C4-2B (cell line): ENCODE results near the gene SCYGR7.
"Not testable (repeated sequence)": the region's sequence is repeated elsewhere in the genome, so short reads cannot be mapped to it uniquely, and the experiment has no call there.

Source experiments
- H3K27ac ChIP-seq: fragments of 450-650 bp; 2 replicates; pipeline ENCODE4 v1.5.1; 2017
- CTCF ChIP-seq: fragments of 450-650 bp; conservative IDR thresholded peaks from 2 replicates; pipeline ENCODE4 v1.5.1; 2017; ENCODE audit warnings: mild to moderate bottlenecking
- ZFX ChIP-seq: fragments of 450-650 bp; IDR thresholded peaks from 2 replicates; pipeline ENCODE4 v1.6.1; 2017

The SCYGR7 gene

GRCh38 chr2:227720680-227721079 lies 7.5 kb upstream of the SCYGR7 start:
- H3K27ac ChIP-seq, result no peak overlapping the region
- TF ChIP-seq ZFX (no peak), CTCF (no peak)

- not testable (repeated sequence) for H3K27ac ChIP-seq
Observed at GRCh38 chr2:227722821-227723220, 5.3 kb upstream of the SCYGR7 start.

- TF ChIP-seq CTCF, result no peak
- no peak for TF ChIP-seq ZFX
- H3K27ac ChIP-seq, result no peak within 1 kb of the TSS
Observed at GRCh38 chr2:227724394-227725039, 3.6 kb upstream of the SCYGR7 start, which contains the start of gene SCYGR6. TSS of gene SCYGR6 (minus strand) at chr2:227724757. CDS start at chr2:227724757, 0 bp downstream.

GRCh38 chr2:227739351-227739750 lies 11.2 kb downstream of the SCYGR7 start:
- no peak overlapping the region for H3K27ac ChIP-seq
- TF ChIP-seq ZFX, result no peak
- TF ChIP-seq CTCF, result no peak

- H3K27ac ChIP-seq, result not testable (repeated sequence)
- peak; percentile 34 for TF ChIP-seq CTCF
Observed at GRCh38 chr2:227740705-227741104, 12.6 kb downstream of the SCYGR7 start.

- TF ChIP-seq CTCF, result no peak
- TF ChIP-seq ZFX, result no peak
Observed at GRCh38 chr2:227745594-227745993, 17.5 kb downstream of the SCYGR7 start, which contains the start of gene SCYGR8. TSS of gene SCYGR8 (plus strand) at chr2:227745894. CDS start at chr2:227745894, 0 bp downstream.

GRCh38 chr2:227748079-227748478 lies 19.9 kb downstream of the SCYGR7 start:
- TF ChIP-seq CTCF (peak; percentile 54), ZFX (no peak)
- H3K27ac ChIP-seq, result no peak overlapping the region

More at GRCh38 chr2:227745594-227745993, 17.5 kb downstream of the SCYGR7 start, which contains the start of gene SCYGR8:
- H3K27ac ChIP-seq, result no peak within 1 kb of the TSS

GRCh38 chr2:227756261-227756660 lies 28.1 kb downstream of the SCYGR7 start:
- H3K27ac ChIP-seq, result not testable (repeated sequence)
